H1 (cell line): Measurements from ENCODE around the gene TPBGL.

Experiments
- CTCF ChIP-seq, 3 experiments: IDR thresholded peaks; 1 replicate in 2 of 3; 2 replicates in 1 of 3; pipeline versions ENCODE4 v1.5.1 to v1.6.1; 2011; ENCODE audit warnings: low read length in 3 of 3, mild to moderate bottlenecking in 3 of 3, inconsistent platforms in 2 of 3, low read depth in 1 of 3, moderate library complexity in 1 of 3; ENCODE audit not compliant: insufficient read depth in 1 of 3; ENCODE audit errors: control extremely low read depth in 1 of 3
- EP300 ChIP-seq, 2 experiments: IDR thresholded peaks; 1 replicate in 1 of 2; 2 replicates in 1 of 2; pipeline ENCODE4 v1.6.1; 2011 to 2012; ENCODE audit warnings: low read depth in 2 of 2, low read length in 2 of 2, mild to moderate bottlenecking in 2 of 2, borderline replicate concordance in 1 of 2, inconsistent platforms in 1 of 2, moderate library complexity in 1 of 2
- EZH2 ChIP-seq: fragments of 200-600 bp; sonication (generic); IDR thresholded peaks from 2 replicates; pipeline ENCODE4 v1.7.1; 2012; ENCODE audit warnings: low read depth, mild to moderate bottlenecking, moderate library complexity, low read length, inconsistent platforms; ENCODE audit not compliant: severe bottlenecking
- JUND ChIP-seq: IDR thresholded peaks from 2 replicates; pipeline ENCODE4 v1.6.1; 2011; ENCODE audit warnings: mild to moderate bottlenecking, improper control_type of control experiment, low read length
- MAFK ChIP-seq: IDR thresholded peaks from 2 replicates; pipeline ENCODE4 v1.6.1; 2012; ENCODE audit warnings: low read depth, mild to moderate bottlenecking, improper control_type of control experiment, low read length
- POLR2A ChIP-seq, 2 experiments: IDR thresholded peaks; 1 replicate in 1 of 2; 2 replicates in 1 of 2; pipeline ENCODE4 v1.6.1; 2011; ENCODE audit warnings: low read depth in 2 of 2, low read length in 2 of 2, mild to moderate bottlenecking in 2 of 2; ENCODE audit errors: control extremely low read depth in 1 of 2
- SP1 ChIP-seq: IDR thresholded peaks from 2 replicates; pipeline ENCODE4 v1.6.1; 2011; ENCODE audit warnings: low read depth, low read length
- SUZ12 ChIP-seq: fragments of 200-600 bp; sonication (generic); IDR thresholded peaks from 2 replicates; pipeline ENCODE4 v1.6.1; 2012; ENCODE audit warnings: mild to moderate bottlenecking, inconsistent platforms, low read length, moderate library complexity, mixed read lengths
- TF ChIP-seq, protein P1 (sequence below): fragments of 300-600 bp; sonication (generic); IDR thresholded peaks from 2 replicates; pipeline ENCODE4 v1.7.1; 2012; ENCODE audit warnings: low read length, moderate library complexity, mild to moderate bottlenecking, inconsistent platforms; ENCODE audit not compliant: insufficient replicate concordance

- TF ChIP-seq, protein P1, sequence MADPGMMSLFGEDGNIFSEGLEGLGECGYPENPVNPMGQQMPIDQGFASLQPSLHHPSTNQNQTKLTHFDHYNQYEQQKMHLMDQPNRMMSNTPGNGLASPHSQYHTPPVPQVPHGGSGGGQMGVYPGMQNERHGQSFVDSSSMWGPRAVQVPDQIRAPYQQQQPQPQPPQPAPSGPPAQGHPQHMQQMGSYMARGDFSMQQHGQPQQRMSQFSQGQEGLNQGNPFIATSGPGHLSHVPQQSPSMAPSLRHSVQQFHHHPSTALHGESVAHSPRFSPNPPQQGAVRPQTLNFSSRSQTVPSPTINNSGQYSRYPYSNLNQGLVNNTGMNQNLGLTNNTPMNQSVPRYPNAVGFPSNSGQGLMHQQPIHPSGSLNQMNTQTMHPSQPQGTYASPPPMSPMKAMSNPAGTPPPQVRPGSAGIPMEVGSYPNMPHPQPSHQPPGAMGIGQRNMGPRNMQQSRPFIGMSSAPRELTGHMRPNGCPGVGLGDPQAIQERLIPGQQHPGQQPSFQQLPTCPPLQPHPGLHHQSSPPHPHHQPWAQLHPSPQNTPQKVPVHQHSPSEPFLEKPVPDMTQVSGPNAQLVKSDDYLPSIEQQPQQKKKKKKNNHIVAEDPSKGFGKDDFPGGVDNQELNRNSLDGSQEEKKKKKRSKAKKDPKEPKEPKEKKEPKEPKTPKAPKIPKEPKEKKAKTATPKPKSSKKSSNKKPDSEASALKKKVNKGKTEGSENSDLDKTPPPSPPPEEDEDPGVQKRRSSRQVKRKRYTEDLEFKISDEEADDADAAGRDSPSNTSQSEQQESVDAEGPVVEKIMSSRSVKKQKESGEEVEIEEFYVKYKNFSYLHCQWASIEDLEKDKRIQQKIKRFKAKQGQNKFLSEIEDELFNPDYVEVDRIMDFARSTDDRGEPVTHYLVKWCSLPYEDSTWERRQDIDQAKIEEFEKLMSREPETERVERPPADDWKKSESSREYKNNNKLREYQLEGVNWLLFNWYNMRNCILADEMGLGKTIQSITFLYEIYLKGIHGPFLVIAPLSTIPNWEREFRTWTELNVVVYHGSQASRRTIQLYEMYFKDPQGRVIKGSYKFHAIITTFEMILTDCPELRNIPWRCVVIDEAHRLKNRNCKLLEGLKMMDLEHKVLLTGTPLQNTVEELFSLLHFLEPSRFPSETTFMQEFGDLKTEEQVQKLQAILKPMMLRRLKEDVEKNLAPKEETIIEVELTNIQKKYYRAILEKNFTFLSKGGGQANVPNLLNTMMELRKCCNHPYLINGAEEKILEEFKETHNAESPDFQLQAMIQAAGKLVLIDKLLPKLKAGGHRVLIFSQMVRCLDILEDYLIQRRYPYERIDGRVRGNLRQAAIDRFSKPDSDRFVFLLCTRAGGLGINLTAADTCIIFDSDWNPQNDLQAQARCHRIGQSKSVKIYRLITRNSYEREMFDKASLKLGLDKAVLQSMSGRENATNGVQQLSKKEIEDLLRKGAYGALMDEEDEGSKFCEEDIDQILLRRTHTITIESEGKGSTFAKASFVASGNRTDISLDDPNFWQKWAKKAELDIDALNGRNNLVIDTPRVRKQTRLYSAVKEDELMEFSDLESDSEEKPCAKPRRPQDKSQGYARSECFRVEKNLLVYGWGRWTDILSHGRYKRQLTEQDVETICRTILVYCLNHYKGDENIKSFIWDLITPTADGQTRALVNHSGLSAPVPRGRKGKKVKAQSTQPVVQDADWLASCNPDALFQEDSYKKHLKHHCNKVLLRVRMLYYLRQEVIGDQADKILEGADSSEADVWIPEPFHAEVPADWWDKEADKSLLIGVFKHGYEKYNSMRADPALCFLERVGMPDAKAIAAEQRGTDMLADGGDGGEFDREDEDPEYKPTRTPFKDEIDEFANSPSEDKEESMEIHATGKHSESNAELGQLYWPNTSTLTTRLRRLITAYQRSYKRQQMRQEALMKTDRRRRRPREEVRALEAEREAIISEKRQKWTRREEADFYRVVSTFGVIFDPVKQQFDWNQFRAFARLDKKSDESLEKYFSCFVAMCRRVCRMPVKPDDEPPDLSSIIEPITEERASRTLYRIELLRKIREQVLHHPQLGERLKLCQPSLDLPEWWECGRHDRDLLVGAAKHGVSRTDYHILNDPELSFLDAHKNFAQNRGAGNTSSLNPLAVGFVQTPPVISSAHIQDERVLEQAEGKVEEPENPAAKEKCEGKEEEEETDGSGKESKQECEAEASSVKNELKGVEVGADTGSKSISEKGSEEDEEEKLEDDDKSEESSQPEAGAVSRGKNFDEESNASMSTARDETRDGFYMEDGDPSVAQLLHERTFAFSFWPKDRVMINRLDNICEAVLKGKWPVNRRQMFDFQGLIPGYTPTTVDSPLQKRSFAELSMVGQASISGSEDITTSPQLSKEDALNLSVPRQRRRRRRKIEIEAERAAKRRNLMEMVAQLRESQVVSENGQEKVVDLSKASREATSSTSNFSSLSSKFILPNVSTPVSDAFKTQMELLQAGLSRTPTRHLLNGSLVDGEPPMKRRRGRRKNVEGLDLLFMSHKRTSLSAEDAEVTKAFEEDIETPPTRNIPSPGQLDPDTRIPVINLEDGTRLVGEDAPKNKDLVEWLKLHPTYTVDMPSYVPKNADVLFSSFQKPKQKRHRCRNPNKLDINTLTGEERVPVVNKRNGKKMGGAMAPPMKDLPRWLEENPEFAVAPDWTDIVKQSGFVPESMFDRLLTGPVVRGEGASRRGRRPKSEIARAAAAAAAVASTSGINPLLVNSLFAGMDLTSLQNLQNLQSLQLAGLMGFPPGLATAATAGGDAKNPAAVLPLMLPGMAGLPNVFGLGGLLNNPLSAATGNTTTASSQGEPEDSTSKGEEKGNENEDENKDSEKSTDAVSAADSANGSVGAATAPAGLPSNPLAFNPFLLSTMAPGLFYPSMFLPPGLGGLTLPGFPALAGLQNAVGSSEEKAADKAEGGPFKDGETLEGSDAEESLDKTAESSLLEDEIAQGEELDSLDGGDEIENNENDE, result no peak
- TF ChIP-seq CTCF (IDR thresholded peaks at IDR 0.05; ENCODE audit: control extremely low read depth in 1 of 3, insufficient read depth in 1 of 3, low read depth in 1 of 3, low read length in 3 of 3) (no peak), EZH2 (no peak), POLR2A (IDR thresholded peaks at IDR 0.05; ENCODE audit: control extremely low read depth in 1 of 2, low read depth in 2 of 2, low read length in 2 of 2) (no peak), MAFK (no peak), SUZ12 (no peak), JUND (no peak), SP1 (no peak), EP300 (IDR thresholded peaks at IDR 0.05; ENCODE audit: borderline replicate concordance in 1 of 2, low read depth in 2 of 2, low read length in 2 of 2) (no peak)
Measured at GRCh38 chr11:75200531-75200930, 40.0 kb upstream of the TPBGL start.
